Caco-2 (cell line): ENCODE measurements around the gene DKKL1. TPM values are rescaled to one million over a fixed set of nuclear protein-coding genes. Genes with fewer than 3 reads are reported as not detected.

Experiments
- BruUV-seq: library from RNA; stranded (reverse); fragments of 400-500 nt; replicated peaks from 2 replicates; lab custom pipeline; 2021; lab: Mats Ljungman, UMichigan
- CTCF ChIA-PET: fragments of 300-600 bp; sonication (Branson Sonifier 250); formaldehyde crosslinking; loops from one replicate; lab custom pipeline; 2022; ENCODE audit warnings: antibody characterized with exemption; lab: Charles Lee
- POLR2A ChIA-PET: fragments of 300-600 bp; sonication (Branson Sonifier 250); formaldehyde crosslinking; loops from one replicate; lab custom pipeline; 2022; ENCODE audit warnings: antibody characterized with exemption; lab: Charles Lee
- DNase-seq, 2 experiments: peaks; one replicate each; pipeline versions ENCODE4 v3.0.0 to v3.0.0-alpha.2; 2020 to 2022
- H3K27me3 ChIP-seq: replicated peaks from 2 replicates; pipeline ENCODE4 v1.6.0; 2011; ENCODE audit warnings: low read length; ENCODE audit not compliant: control insufficient read depth, insufficient read depth
- H3K36me3 ChIP-seq: 2 replicates; pipeline ENCODE4 v1.5.1; 2011; ENCODE audit warnings: low read length; ENCODE audit not compliant: control insufficient read depth, insufficient read depth
- H3K4me1 ChIP-seq: fragments of 250-450 bp; sonication (Bioruptor Pico); 2 replicates; pipeline ENCODE4 v1.5.1; 2020; ENCODE audit warnings: mild to moderate bottlenecking
- H3K4me3 ChIP-seq: 2 replicates; pipeline ENCODE4 v1.5.1; 2011; ENCODE audit warnings: low read depth, mild to moderate bottlenecking, control low read depth, low read length
- H3K9me3 ChIP-seq: fragments of 250-450 bp; sonication (Bioruptor Pico); 2 replicates; pipeline ENCODE4 v1.5.1; 2020; ENCODE audit warnings: mild to moderate bottlenecking, moderate library complexity
- H3K27ac Mint-ChIP-seq: one replicate; pipeline ENCODE4 v1.8.0; 2022; ENCODE audit warnings: mixed read lengths; ENCODE audit not compliant: unreplicated experiment
- H3K27me3 Mint-ChIP-seq: one replicate; pipeline ENCODE4 v1.8.0; 2022; ENCODE audit warnings: mixed read lengths; ENCODE audit not compliant: insufficient read depth, unreplicated experiment
- H3K36me3 Mint-ChIP-seq: one replicate; pipeline ENCODE4 v1.8.0; 2022; ENCODE audit warnings: mild to moderate bottlenecking, mixed read lengths; ENCODE audit not compliant: insufficient read depth, unreplicated experiment
- H3K4me1 Mint-ChIP-seq: one replicate; pipeline ENCODE4 v1.8.0; 2022; ENCODE audit warnings: low read depth, mixed read lengths; ENCODE audit not compliant: unreplicated experiment
- H3K4me3 Mint-ChIP-seq: one replicate; pipeline ENCODE4 v1.8.0; 2022; ENCODE audit warnings: mild to moderate bottlenecking, moderate library complexity, mixed read lengths; ENCODE audit not compliant: unreplicated experiment
- H3K9me3 Mint-ChIP-seq: one replicate; pipeline ENCODE4 v1.8.0; 2022; ENCODE audit warnings: mixed read lengths; ENCODE audit not compliant: unreplicated experiment
- intact Hi-C: fragments of 100-400 bp; cut with micrococcal nuclease; formaldehyde crosslinking; loops from one replicate; pipeline ENCODE4 v1.10.0; 2022; ENCODE audit not compliant: unreplicated experiment
- total RNA-seq: library from RNA; stranded (reverse); gene quantifications from 2 replicates; pipeline ENCODE4 v1.2.3, GENCODE V29; 2022
- TF ChIP-seq, protein P1 (sequence below), 2 experiments: fragments of 200-600 bp in 1 of 2; IDR thresholded peaks; 1 replicate in 1 of 2; 2 replicates in 1 of 2; pipeline versions ENCODE4 v1.5.1 to v1.8.0; 2011 to 2022; ENCODE audit warnings: antibody characterized with exemption in 1 of 2, control low read depth in 1 of 2, inconsistent platforms in 1 of 2, low read depth in 1 of 2, low read length in 1 of 2, mild to moderate bottlenecking in 1 of 2, moderate library complexity in 1 of 2; ENCODE audit not compliant: insufficient read depth in 1 of 2, severe bottlenecking in 1 of 2, unreplicated experiment in 1 of 2

The DKKL1 gene
- total RNA-seq, 1 experiment from 2014 or later = not detected

DNA sequence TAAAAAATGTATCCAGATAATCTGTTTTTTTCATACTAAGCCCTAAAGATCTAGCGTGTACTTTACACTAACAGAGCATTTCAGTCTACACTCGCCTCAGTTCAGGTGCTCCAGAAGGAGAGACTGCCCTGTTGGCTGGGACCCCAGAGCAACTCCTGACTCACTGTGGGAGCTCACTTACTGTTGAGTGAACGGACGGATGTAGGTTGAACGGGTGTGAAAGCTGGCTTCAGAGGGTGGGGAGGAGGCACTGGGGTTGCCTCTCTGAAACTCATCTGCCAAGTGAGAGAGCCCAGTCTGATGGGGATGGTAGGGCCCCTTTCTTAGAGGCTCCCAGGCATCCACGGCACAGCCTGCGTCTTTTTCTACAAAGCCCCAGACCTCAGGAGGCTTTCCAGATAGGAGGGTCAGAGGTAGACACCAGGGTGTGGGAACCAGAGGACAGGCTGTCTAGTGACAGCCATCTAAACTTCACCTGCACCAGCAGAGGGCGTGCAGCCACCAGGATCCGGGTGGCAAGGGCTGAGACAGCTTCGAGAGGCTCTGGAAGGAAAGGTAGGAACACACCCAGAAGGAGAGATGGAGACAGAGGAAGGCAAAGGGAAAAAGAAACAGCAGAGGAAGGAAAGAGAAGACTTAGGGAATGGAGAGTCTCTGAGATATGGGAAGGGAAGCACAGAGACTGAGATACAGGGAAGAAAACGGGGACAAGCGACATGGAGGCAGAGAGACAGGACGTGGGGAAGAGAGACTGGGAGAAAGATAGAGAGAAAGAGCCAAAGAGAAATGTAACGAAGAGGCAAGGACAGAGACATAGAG, 28.1 kb downstream of the DKKL1 start:
- H3K4me1 ChIP-seq = no peaks in the 10 kb centered on the region
- intact Hi-C loops = loop anchor here (1.0 to 2.0 kb wide), 2 partner anchors 52 to 179 kb away; no protein-coding TSS in a partner anchor
- no peaks in the 10 kb centered on the region for H3K27me3 ChIP-seq
- no TSS peak for BruUV-seq
- Mint-ChIP-seq H3K9me3 (no peaks in the 10 kb centered on the region), H3K36me3 (peaks cover 7% of the 10 kb centered on the region), H3K4me3 (no peak overlapping the region), H3K4me1 (peaks cover 12% of the 10 kb centered on the region), H3K27me3 (peaks cover 7% of the 10 kb centered on the region), H3K27ac (no peak overlapping the region)
- H3K4me3 ChIP-seq = no peak overlapping the region
- ChIA-PET CTCF (interaction anchor here (0.6 to 1.5 kb wide), 10 partner anchors 13 to 237 kb away, joined by 3 to 8 read pairs (median 4); partner anchors contain the start of genes ALDH16A1 and HRC), POLR2A (no interaction called here)
- H3K9me3 ChIP-seq = no peaks in the 10 kb centered on the region
- H3K36me3 ChIP-seq = no peaks in the 10 kb centered on the region
- TF ChIP-seq, protein P1, sequence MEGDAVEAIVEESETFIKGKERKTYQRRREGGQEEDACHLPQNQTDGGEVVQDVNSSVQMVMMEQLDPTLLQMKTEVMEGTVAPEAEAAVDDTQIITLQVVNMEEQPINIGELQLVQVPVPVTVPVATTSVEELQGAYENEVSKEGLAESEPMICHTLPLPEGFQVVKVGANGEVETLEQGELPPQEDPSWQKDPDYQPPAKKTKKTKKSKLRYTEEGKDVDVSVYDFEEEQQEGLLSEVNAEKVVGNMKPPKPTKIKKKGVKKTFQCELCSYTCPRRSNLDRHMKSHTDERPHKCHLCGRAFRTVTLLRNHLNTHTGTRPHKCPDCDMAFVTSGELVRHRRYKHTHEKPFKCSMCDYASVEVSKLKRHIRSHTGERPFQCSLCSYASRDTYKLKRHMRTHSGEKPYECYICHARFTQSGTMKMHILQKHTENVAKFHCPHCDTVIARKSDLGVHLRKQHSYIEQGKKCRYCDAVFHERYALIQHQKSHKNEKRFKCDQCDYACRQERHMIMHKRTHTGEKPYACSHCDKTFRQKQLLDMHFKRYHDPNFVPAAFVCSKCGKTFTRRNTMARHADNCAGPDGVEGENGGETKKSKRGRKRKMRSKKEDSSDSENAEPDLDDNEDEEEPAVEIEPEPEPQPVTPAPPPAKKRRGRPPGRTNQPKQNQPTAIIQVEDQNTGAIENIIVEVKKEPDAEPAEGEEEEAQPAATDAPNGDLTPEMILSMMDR (IDR thresholded peaks at IDR 0.05; ENCODE audit: insufficient read depth in 1 of 2, low read depth in 1 of 2, low read length in 1 of 2, severe bottlenecking in 1 of 2, unreplicated experiment in 1 of 2) = peak; percentile 94 to 95
- DNase-seq = peak; percentile 87 to 89

DNA sequence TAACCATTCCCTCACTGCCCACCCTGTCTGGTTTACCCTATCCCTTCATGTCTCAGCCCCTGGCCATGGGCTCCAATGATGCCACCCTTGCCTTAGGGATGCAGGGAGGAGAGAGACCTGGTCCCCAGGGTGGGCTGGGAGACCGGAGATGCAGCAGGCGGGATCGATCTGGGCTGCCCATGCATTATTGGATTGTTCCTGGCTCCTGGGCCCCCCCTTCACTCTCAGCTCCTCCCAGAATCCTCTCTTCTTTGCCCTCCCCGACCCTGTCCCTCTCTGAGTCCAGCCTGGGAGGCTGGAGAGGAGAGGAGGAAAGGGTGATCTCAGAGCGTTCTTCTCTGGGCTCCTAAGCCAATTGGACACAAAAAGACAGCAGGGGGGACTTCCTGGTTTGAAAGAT, 30.2 kb downstream of the DKKL1 start:
- ChIA-PET POLR2A (no interaction called here), CTCF (interaction anchor here (0.6 to 2.7 kb wide), 4 partner anchors 31 to 296 kb away, joined by 3 to 7 read pairs (median 4); partner anchors contain the start of gene TEAD2)
- no peak overlapping the region for H3K27ac Mint-ChIP-seq
- H3K9me3 ChIP-seq = no peaks in the 10 kb centered on the region
- no peaks in the 10 kb centered on the region for H3K27me3 ChIP-seq
- H3K4me3 ChIP-seq = no peak overlapping the region
- intact Hi-C loops = loop anchor here (2.0 kb wide), 1 partner anchor 177 kb away; no protein-coding TSS in a partner anchor
- H3K9me3 Mint-ChIP-seq = no peaks in the 10 kb centered on the region
- no peak for DNase-seq
- H3K4me3 Mint-ChIP-seq = no peak overlapping the region
- BruUV-seq = no TSS peak
- H3K36me3 Mint-ChIP-seq = no peaks in the 10 kb centered on the region
- peaks cover 18% of the 10 kb centered on the region for H3K4me1 ChIP-seq
- peaks cover 4% of the 10 kb centered on the region for H3K27me3 Mint-ChIP-seq
- H3K4me1 Mint-ChIP-seq = peaks cover 23% of the 10 kb centered on the region
- no peaks in the 10 kb centered on the region for H3K36me3 ChIP-seq
- TF ChIP-seq, protein P1 (IDR thresholded peaks at IDR 0.05; ENCODE audit: insufficient read depth in 1 of 2, low read depth in 1 of 2, low read length in 1 of 2, severe bottlenecking in 1 of 2, unreplicated experiment in 1 of 2) = no peak

DNA sequence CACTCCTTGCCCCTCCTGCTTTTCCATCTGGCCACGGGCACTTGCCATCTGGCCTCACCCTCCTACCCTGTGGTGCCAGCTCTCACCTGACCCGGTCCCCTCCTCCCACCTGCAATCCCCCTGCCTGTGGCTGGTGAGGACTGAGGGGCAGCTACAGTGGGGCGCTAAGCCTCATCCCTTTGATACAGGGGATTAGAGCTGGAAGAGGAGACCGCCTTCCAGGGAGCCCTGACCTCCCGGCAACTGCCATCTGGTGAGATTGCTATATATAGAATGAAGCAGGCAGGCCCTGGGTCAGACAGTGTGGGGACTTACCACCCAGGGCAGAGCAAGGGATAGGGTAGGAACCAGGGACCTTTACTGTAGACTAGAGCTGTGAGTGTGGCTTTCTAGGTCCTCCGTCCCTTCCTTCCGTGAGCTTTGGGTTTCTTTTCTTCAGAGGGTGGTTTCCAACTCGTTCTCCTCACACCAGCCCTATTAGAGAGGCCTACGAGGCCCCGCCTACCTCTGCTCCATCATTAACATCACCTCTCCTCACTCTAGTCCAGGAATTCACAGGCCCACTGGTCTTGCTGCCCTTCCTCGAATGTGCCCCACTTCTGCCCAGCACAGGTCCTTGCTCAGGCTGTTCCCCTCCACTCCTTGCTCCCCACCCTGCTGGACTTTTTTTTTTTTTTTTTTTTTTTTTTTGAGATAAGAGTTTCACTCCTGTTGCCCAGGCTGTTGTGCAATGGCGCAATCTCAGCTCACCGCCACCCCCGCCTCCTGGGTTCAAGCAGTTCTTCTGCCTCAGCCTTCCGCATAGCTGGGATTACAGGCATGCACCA, 32.1 kb downstream of the DKKL1 start:
- TF ChIP-seq, protein P1 (IDR thresholded peaks at IDR 0.05; ENCODE audit: insufficient read depth in 1 of 2, low read depth in 1 of 2, low read length in 1 of 2, severe bottlenecking in 1 of 2, unreplicated experiment in 1 of 2) = no peak

More for the DNA sequence above, 32.1 kb downstream of the DKKL1 start:
- no peak for DNase-seq
- Histone ChIP-seq H3K9me3 (no peaks in the 10 kb centered on the region), H3K36me3 (no peaks in the 10 kb centered on the region), H3K4me1 (peaks cover 28% of the 10 kb centered on the region), H3K4me3 (no peak overlapping the region), H3K27me3 (no peaks in the 10 kb centered on the region)
- peaks cover 3% of the 10 kb centered on the region for H3K27me3 Mint-ChIP-seq
- peaks cover 20% of the 10 kb centered on the region for H3K4me1 Mint-ChIP-seq
- intact Hi-C loops = no loop called here
- no peaks in the 10 kb centered on the region for H3K36me3 Mint-ChIP-seq
- no peak overlapping the region for H3K27ac Mint-ChIP-seq
- H3K4me3 Mint-ChIP-seq = no peak overlapping the region
- ChIA-PET POLR2A (interaction anchor here (0.6 kb wide), 1 partner anchor 1967 kb away, joined by 5 read pairs; no protein-coding TSS in a partner anchor), CTCF (interaction anchor here (0.5 to 1.1 kb wide), 2 partner anchors 47 to 56 kb away, joined by 4 to 5 read pairs; partner anchors contain the start of gene PIH1D1)
- no peaks in the 10 kb centered on the region for H3K9me3 Mint-ChIP-seq
- no TSS peak for BruUV-seq
